ENCODE measurements around the gene STPG2.

STPG2 gene

DNA sequence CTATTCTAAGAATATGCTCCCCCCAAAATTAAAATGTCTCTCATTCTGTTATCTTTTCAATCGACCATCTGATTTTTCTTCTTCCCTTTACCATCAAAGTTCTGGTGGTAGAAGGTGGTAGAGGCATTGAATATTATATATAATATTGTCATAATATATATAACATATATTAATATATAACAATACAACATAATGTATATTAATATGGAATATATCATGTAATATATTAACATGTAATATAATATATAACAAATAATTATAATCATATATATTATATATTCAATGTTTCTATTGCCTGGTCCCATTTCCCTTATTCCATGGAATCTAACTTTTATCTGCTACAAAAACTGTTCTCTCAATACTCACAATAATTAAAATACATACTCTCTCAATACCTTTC lies 40.6 kb downstream of the STPG2 start:
- H3K9me2 ChIP-seq (ENCODE audit: low read depth, low read length): no peaks in the 10 kb centered on the region
- TF ChIP-seq, protein P1, sequence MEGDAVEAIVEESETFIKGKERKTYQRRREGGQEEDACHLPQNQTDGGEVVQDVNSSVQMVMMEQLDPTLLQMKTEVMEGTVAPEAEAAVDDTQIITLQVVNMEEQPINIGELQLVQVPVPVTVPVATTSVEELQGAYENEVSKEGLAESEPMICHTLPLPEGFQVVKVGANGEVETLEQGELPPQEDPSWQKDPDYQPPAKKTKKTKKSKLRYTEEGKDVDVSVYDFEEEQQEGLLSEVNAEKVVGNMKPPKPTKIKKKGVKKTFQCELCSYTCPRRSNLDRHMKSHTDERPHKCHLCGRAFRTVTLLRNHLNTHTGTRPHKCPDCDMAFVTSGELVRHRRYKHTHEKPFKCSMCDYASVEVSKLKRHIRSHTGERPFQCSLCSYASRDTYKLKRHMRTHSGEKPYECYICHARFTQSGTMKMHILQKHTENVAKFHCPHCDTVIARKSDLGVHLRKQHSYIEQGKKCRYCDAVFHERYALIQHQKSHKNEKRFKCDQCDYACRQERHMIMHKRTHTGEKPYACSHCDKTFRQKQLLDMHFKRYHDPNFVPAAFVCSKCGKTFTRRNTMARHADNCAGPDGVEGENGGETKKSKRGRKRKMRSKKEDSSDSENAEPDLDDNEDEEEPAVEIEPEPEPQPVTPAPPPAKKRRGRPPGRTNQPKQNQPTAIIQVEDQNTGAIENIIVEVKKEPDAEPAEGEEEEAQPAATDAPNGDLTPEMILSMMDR (IDR thresholded peaks at IDR 0.05; ENCODE audit: low read length): no peak
- no peak for TF ChIP-seq EZH2 (IDR thresholded peaks at IDR 0.05; ENCODE audit: borderline replicate concordance, low read length)
- H3K4me1 ChIP-seq (ENCODE audit: insufficient read depth, low read length, severe bottlenecking): no peaks in the 10 kb centered on the region
- H3K9ac ChIP-seq (ENCODE audit: low read length): no peak overlapping the region
- no peak overlapping the region for H3K4me2 ChIP-seq (ENCODE audit: low read length)
- H3F3A ChIP-seq (ENCODE audit: insufficient read depth, low read length): no peaks in the 10 kb centered on the region
- H3K36me3 ChIP-seq (ENCODE audit: insufficient read depth, low read length): no peaks in the 10 kb centered on the region
- H3K27ac ChIP-seq (ENCODE audit: low read depth, low read length, poor library complexity, severe bottlenecking): no peak overlapping the region
- no peak overlapping the region for H2AFZ ChIP-seq (ENCODE audit: low read length)
- no peaks in the 10 kb centered on the region for H3K27me3 ChIP-seq (ENCODE audit: insufficient read depth, low read length)
- H3K9me3 ChIP-seq (ENCODE audit: low read length): no peaks in the 10 kb centered on the region
- H4K20me1 ChIP-seq (ENCODE audit: insufficient read depth, low read length): no peaks in the 10 kb centered on the region
- H3K79me2 ChIP-seq (ENCODE audit: insufficient read depth, low read length): no peaks in the 10 kb centered on the region
- H3K4me3 ChIP-seq (ENCODE audit: low read depth, low read length, poor library complexity, severe bottlenecking): no peak overlapping the region

DNA sequence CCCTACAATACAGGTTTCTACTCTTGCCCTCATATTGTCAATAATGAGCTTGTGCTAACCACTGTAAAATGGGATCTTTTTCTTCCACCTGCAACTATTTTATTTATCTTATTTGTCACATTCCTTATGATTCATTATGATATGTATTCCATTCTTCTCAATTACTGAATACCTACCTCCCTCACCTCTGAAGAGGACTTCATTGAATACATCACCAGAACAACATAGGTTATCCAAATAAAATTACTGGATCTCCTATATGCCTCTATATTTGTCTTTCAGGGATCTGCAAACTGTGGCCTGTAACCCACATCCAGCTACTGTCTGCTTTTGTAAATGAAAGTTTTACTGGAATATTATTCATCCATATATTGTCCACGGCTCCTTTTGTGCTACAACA lies 41.3 kb downstream of the STPG2 start:
- Histone ChIP-seq H3K79me2 (ENCODE audit: insufficient read depth, low read length) (no peaks in the 10 kb centered on the region), H3K9me2 (ENCODE audit: low read depth, low read length) (no peaks in the 10 kb centered on the region), H3K4me1 (ENCODE audit: insufficient read depth, low read length, severe bottlenecking) (no peaks in the 10 kb centered on the region), H3K9ac (ENCODE audit: low read length) (no peak overlapping the region), H3K36me3 (ENCODE audit: insufficient read depth, low read length) (no peaks in the 10 kb centered on the region), H3K4me2 (ENCODE audit: low read length) (no peak overlapping the region), H3K27me3 (ENCODE audit: insufficient read depth, low read length) (no peaks in the 10 kb centered on the region), H4K20me1 (ENCODE audit: insufficient read depth, low read length) (no peaks in the 10 kb centered on the region), H3K9me3 (ENCODE audit: low read length) (no peaks in the 10 kb centered on the region), H2AFZ (ENCODE audit: low read length) (no peak overlapping the region), H3F3A (ENCODE audit: insufficient read depth, low read length) (no peaks in the 10 kb centered on the region), H3K4me3 (ENCODE audit: low read depth, low read length, poor library complexity, severe bottlenecking) (no peak overlapping the region), H3K27ac (ENCODE audit: low read depth, low read length, poor library complexity, severe bottlenecking) (no peak overlapping the region)
- TF ChIP-seq, protein P1 (IDR thresholded peaks at IDR 0.05; ENCODE audit: low read length): no peak
- TF ChIP-seq EZH2 (IDR thresholded peaks at IDR 0.05; ENCODE audit: borderline replicate concordance, low read length): no peak

DNA sequence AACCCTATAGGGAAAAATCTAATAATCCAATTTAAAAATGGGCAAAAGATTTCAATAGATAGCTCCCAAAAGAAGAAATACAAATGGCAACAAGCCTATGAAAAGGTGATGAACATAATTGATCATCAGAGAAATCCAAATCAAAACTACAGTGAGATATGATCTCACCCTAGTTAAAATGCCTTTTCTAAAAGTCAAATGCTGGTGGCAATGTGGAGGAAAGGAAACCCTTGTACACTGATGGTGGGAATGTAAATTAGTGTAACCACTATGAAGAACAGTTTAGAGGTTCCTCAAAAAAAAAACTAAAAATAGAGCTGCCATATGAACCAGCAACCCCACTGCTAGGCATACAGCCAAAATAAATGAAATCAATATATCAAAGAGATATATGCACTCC lies 44.5 kb downstream of the STPG2 start:
- Histone ChIP-seq H3K27me3 (ENCODE audit: insufficient read depth, low read length) (no peaks in the 10 kb centered on the region), H3K9ac (ENCODE audit: low read length) (no peak overlapping the region), H3K79me2 (ENCODE audit: insufficient read depth, low read length) (no peaks in the 10 kb centered on the region), H3K4me2 (ENCODE audit: low read length) (no peak overlapping the region), H3K36me3 (ENCODE audit: insufficient read depth, low read length) (no peaks in the 10 kb centered on the region), H3K9me3 (ENCODE audit: low read length) (no peaks in the 10 kb centered on the region), H3K27ac (ENCODE audit: low read depth, low read length, poor library complexity, severe bottlenecking) (no peak overlapping the region), H3K4me3 (ENCODE audit: low read depth, low read length, poor library complexity, severe bottlenecking) (no peak overlapping the region), H4K20me1 (ENCODE audit: insufficient read depth, low read length) (no peaks in the 10 kb centered on the region), H2AFZ (ENCODE audit: low read length) (no peak overlapping the region), H3K9me2 (ENCODE audit: low read depth, low read length) (no peaks in the 10 kb centered on the region), H3F3A (ENCODE audit: insufficient read depth, low read length) (no peaks in the 10 kb centered on the region), H3K4me1 (ENCODE audit: insufficient read depth, low read length, severe bottlenecking) (no peaks in the 10 kb centered on the region)
- TF ChIP-seq, protein P1 (IDR thresholded peaks at IDR 0.05; ENCODE audit: low read length): no peak
- TF ChIP-seq EZH2 (IDR thresholded peaks at IDR 0.05; ENCODE audit: borderline replicate concordance, low read length): no peak
